Liver (tissue), 9 donors: Measurements from ENCODE around the gene KIF9. TPM values are rescaled to one million over a fixed set of nuclear protein-coding genes. Genes with fewer than 3 reads are reported as not detected.

Source experiments
- DNase-seq: peaks from one replicate; pipeline ENCODE4 v3.0.0-alpha.2; 2017; ENCODE audit warnings: low spot score
- H3K27ac ChIP-seq, 2 donors: one replicate each; pipeline ENCODE4 v1.7.0; 2013; ENCODE audit warnings: inconsistent platforms in 2 of 2, low read length in 2 of 2, control low read depth in 1 of 2, low read depth in 1 of 2, mild to moderate bottlenecking in 1 of 2
- H3K27me3 ChIP-seq, 4 donors: one replicate each; pipeline versions ENCODE4 v1.6.1 to v1.7.0; 2013; ENCODE audit warnings: low read length in 3 of 4, inconsistent platforms in 1 of 4, mild to moderate bottlenecking in 1 of 4, moderate library complexity in 1 of 4; ENCODE audit not compliant: control insufficient read depth in 4 of 4, insufficient read depth in 4 of 4
- H3K36me3 ChIP-seq, 4 donors: one replicate each; pipeline versions ENCODE4 v1.6.1 to v1.7.0; 2013; ENCODE audit warnings: low read length in 3 of 4, mild to moderate bottlenecking in 3 of 4, low read depth in 1 of 4, moderate library complexity in 1 of 4; ENCODE audit not compliant: control insufficient read depth in 4 of 4, insufficient read depth in 3 of 4
- H3K4me1 ChIP-seq, 4 donors: one replicate each; pipeline versions ENCODE4 v1.6.1 to v1.7.0; 2013; ENCODE audit warnings: low read length in 3 of 4, mild to moderate bottlenecking in 3 of 4, moderate library complexity in 1 of 4; ENCODE audit not compliant: control insufficient read depth in 4 of 4, insufficient read depth in 4 of 4
- H3K4me3 ChIP-seq, 3 donors: one replicate each; pipeline versions ENCODE4 v1.6.1 to v1.7.0; 2013; ENCODE audit warnings: low read length in 3 of 3, control low read depth in 1 of 3, low read depth in 1 of 3, mild to moderate bottlenecking in 1 of 3
- H3K9ac ChIP-seq, 2 donors: one replicate each; pipeline ENCODE4 v1.7.0; 2013; ENCODE audit warnings: low read length in 2 of 2, mild to moderate bottlenecking in 2 of 2, moderate library complexity in 2 of 2, control low read depth in 1 of 2, low read depth in 1 of 2
- H3K9me3 ChIP-seq, 4 donors: one replicate each; pipeline versions ENCODE4 v1.6.1 to v1.7.0; 2013; ENCODE audit warnings: low read length in 3 of 4; ENCODE audit not compliant: control insufficient read depth in 4 of 4
- ATF3 ChIP-seq: IDR thresholded peaks from 2 replicates; pipeline ENCODE4 v1.6.1; 2016; ENCODE audit warnings: antibody characterized with exemption
- EGR1 ChIP-seq, 2 donors: IDR thresholded peaks; 2 replicates each; pipeline ENCODE4 v1.6.1; 2016 to 2018; ENCODE audit warnings: antibody characterized with exemption in 2 of 2, low read depth in 2 of 2
- FOXA1 ChIP-seq: IDR thresholded peaks from 2 replicates; pipeline ENCODE4 v1.6.1; 2016; ENCODE audit warnings: antibody characterized with exemption
- FOXA2 ChIP-seq: IDR thresholded peaks from 2 replicates; pipeline ENCODE4 v1.6.1; 2016; ENCODE audit warnings: antibody characterized with exemption
- GABPA ChIP-seq, 2 donors: IDR thresholded peaks in 1 of 2; conservative IDR thresholded peaks in 1 of 2; 2 replicates each; pipeline ENCODE4 v1.6.1; 2016; ENCODE audit warnings: antibody characterized with exemption in 2 of 2, mild to moderate bottlenecking in 1 of 2, moderate library complexity in 1 of 2
- HNF4A ChIP-seq, 2 donors: conservative IDR thresholded peaks; 2 replicates each; pipeline ENCODE4 v1.6.1; 2016; ENCODE audit warnings: antibody characterized with exemption in 2 of 2, mild to moderate bottlenecking in 2 of 2
- HNF4G ChIP-seq: IDR thresholded peaks from 2 replicates; pipeline ENCODE4 v1.6.1; 2016; ENCODE audit warnings: antibody characterized with exemption
- JUND ChIP-seq, 2 donors: IDR thresholded peaks; 2 replicates each; pipeline ENCODE4 v1.6.1; 2016; ENCODE audit warnings: antibody characterized with exemption in 2 of 2
- NR2F2 ChIP-seq: IDR thresholded peaks from 2 replicates; pipeline ENCODE4 v1.6.1; 2016; ENCODE audit warnings: antibody characterized with exemption
- RAD21 ChIP-seq, 2 donors: IDR thresholded peaks; 2 replicates each; pipeline ENCODE4 v1.6.1; 2016; ENCODE audit warnings: antibody characterized with exemption in 2 of 2, mild to moderate bottlenecking in 2 of 2
- REST ChIP-seq: IDR thresholded peaks from 2 replicates; pipeline ENCODE4 v1.6.1; 2016; ENCODE audit warnings: antibody characterized with exemption, mild to moderate bottlenecking
- RXRA ChIP-seq, 2 donors: IDR thresholded peaks; 2 replicates each; pipeline ENCODE4 v1.6.1; 2017 to 2018; ENCODE audit warnings: antibody characterized with exemption in 2 of 2, mild to moderate bottlenecking in 1 of 2
- SP1 ChIP-seq: IDR thresholded peaks from 2 replicates; pipeline ENCODE4 v1.6.1; 2018; ENCODE audit warnings: antibody characterized with exemption, mild to moderate bottlenecking
- TAF1 ChIP-seq: conservative IDR thresholded peaks from 2 replicates; pipeline ENCODE4 v1.6.1; 2016; ENCODE audit warnings: antibody characterized with exemption, mild to moderate bottlenecking
- YY1 ChIP-seq: IDR thresholded peaks from 2 replicates; pipeline ENCODE4 v1.6.1; 2016; ENCODE audit warnings: antibody characterized with exemption, mild to moderate bottlenecking
- WGBS: extraction: QIAGEN DNeasy Blood & Tissue Kit; methylation state at CpG from one replicate; pipeline ENCODE4 v1.1.7; 2013; 5-methylcytosine and 5-hydroxymethylcytosine counted together
- polyA plus RNA-seq, 2 donors: library from polyadenylated mRNA; stranded (reverse) in 1 of 2; unstranded in 1 of 2; fragments of 200-250 nt in 1 of 2; fragments of >200 nt in 1 of 2; fragmentation: Nextera tagmentation in 1 of 2; extraction: Ambion mirVana in 1 of 2; gene quantifications; one replicate each; pipeline versions ENCODE4 v1.2.1 to v1.2.3, GENCODE V29; 2013 to 2015
- total RNA-seq, 2 donors: library from RNA; depleted of rRNA; stranded (reverse); fragments of >200 nt; gene quantifications; one replicate each; pipeline ENCODE4 v1.2.3, GENCODE V29; 2014
- TF ChIP-seq, protein P1 (sequence below): IDR thresholded peaks from 2 replicates; pipeline ENCODE4 v1.6.1; 2016; ENCODE audit warnings: antibody characterized with exemption
- TF ChIP-seq, protein P2 (sequence below): fragments of 150-350 bp; IDR thresholded peaks from 2 replicates; pipeline ENCODE4 v1.5.1; 2017; ENCODE audit warnings: improper control_type of control experiment, low read depth, low read length; ENCODE audit not compliant: missing input control
- TF ChIP-seq, protein P3 (sequence below): IDR thresholded peaks from 2 replicates; pipeline ENCODE4 v1.6.1; 2016; ENCODE audit warnings: antibody characterized with exemption
- donor health status: healthy.
- donor health status: healthy.
- donor health status: healthy.
- donor health status: healthy.
- donor health status: healthy.

KIF9 gene
- total RNA-seq = 1 to 10 TPM; 2.3 to 2.5 TPM
- polyA plus RNA-seq = 1 to 10 TPM; 3.8 to 4.5 TPM

GRCh38 chr3:47282424-47283192, at the start of gene KIF9, which contains the start of gene KLHL18:
TSS of gene KIF9 (minus strand) at chr3:47282799. CDS start at chr3:47277374, 5,425 bp downstream.
TSS of gene KLHL18 (plus strand) at chr3:47282944. CDS start at chr3:47282966, 22 bp downstream.
- no peaks in the 10 kb centered on the region for H3K9me3 ChIP-seq
- peak within 1 kb of the TSS; percentile 94 to 96 for H3K27ac ChIP-seq
- TF ChIP-seq FOXA2 (peak; percentile 98), FOXA1 (peak; percentile 97), JUND (IDR thresholded peaks at IDR 0.05) (peak; percentile 43 to 72), RAD21 (IDR thresholded peaks at IDR 0.05) (peak; percentile 38 to 61), REST (no peak), SP1 (peak; percentile 69), HNF4G (no peak), HNF4A (conservative IDR thresholded peaks at IDR 0.05) (peak in 1 of 2 donors; percentile 40), NR2F2 (peak; percentile 74), EGR1 (IDR thresholded peaks at IDR 0.05; ENCODE audit: low read depth in 2 of 2) (peak; percentile 87), TAF1 (peak; percentile 86), ATF3 (no peak), YY1 (peak; percentile 95), GABPA (IDR thresholded peaks at IDR 0.05 in 1 of 2, conservative IDR thresholded peaks at IDR 0.05 in 1 of 2) (peak; percentile 84 to 97), RXRA (IDR thresholded peaks at IDR 0.05) (peak; percentile 60 to 61)
- TF ChIP-seq, protein P1, sequence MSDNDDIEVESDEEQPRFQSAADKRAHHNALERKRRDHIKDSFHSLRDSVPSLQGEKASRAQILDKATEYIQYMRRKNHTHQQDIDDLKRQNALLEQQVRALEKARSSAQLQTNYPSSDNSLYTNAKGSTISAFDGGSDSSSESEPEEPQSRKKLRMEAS = peak; percentile 97
- TF ChIP-seq, protein P2, sequence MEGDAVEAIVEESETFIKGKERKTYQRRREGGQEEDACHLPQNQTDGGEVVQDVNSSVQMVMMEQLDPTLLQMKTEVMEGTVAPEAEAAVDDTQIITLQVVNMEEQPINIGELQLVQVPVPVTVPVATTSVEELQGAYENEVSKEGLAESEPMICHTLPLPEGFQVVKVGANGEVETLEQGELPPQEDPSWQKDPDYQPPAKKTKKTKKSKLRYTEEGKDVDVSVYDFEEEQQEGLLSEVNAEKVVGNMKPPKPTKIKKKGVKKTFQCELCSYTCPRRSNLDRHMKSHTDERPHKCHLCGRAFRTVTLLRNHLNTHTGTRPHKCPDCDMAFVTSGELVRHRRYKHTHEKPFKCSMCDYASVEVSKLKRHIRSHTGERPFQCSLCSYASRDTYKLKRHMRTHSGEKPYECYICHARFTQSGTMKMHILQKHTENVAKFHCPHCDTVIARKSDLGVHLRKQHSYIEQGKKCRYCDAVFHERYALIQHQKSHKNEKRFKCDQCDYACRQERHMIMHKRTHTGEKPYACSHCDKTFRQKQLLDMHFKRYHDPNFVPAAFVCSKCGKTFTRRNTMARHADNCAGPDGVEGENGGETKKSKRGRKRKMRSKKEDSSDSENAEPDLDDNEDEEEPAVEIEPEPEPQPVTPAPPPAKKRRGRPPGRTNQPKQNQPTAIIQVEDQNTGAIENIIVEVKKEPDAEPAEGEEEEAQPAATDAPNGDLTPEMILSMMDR = no peak
- TF ChIP-seq, protein P3, sequence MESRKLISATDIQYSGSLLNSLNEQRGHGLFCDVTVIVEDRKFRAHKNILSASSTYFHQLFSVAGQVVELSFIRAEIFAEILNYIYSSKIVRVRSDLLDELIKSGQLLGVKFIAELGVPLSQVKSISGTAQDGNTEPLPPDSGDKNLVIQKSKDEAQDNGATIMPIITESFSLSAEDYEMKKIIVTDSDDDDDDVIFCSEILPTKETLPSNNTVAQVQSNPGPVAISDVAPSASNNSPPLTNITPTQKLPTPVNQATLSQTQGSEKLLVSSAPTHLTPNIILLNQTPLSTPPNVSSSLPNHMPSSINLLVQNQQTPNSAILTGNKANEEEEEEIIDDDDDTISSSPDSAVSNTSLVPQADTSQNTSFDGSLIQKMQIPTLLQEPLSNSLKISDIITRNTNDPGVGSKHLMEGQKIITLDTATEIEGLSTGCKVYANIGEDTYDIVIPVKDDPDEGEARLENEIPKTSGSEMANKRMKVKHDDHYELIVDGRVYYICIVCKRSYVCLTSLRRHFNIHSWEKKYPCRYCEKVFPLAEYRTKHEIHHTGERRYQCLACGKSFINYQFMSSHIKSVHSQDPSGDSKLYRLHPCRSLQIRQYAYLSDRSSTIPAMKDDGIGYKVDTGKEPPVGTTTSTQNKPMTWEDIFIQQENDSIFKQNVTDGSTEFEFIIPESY = peak; percentile 82
- peak; percentile 93 for DNase-seq
- peaks cover 4 to 19% (median 10%) of the 10 kb centered on the region in 4 donors for H3K4me1 ChIP-seq
- no peaks in the 10 kb centered on the region for H3K27me3 ChIP-seq
- H3K9ac ChIP-seq = peak within 1 kb of the TSS; percentile 92 to 98
- H3K4me3 ChIP-seq = peak within 1 kb of the TSS; percentile 80 to 99 (median 99)
- under 1% methylated on average over 82 of the region's 82 CpGs for WGBS
- H3K36me3 ChIP-seq = no peaks in the 10 kb centered on the region
